Measurements from ENCODE around the gene CCDC73. TPM values are rescaled to one million over a fixed set of nuclear protein-coding genes. Genes with fewer than 3 reads are reported as not detected.
"Not testable (repeated sequence)": the region's sequence is repeated elsewhere in the genome, so short reads cannot be mapped to it uniquely, and the experiment has no call there.

Gene CCDC73
- polyA plus RNA-seq, 1 donor: 0.10 TPM

GRCh38 chr11:32779136-32779535 lies 15.3 kb downstream of the CCDC73 start:
- DNase-seq: no peak
- no peak overlapping the region for H3K27ac ChIP-seq (ENCODE audit: low read length)

GRCh38 chr11:32775908-32776307 lies 18.6 kb downstream of the CCDC73 start:
- Histone ChIP-seq H3K36me3 (ENCODE audit: control insufficient read depth, insufficient read depth, low read length) (no peaks in the 10 kb centered on the region), H3K27me3 (ENCODE audit: control insufficient read depth, insufficient read depth, low read length) (no peaks in the 10 kb centered on the region), H3K27ac (ENCODE audit: low read length) (no peak overlapping the region), H3K4me1 (ENCODE audit: control insufficient read depth, insufficient read depth, low read length) (no peaks in the 10 kb centered on the region), H3K9me3 (ENCODE audit: control insufficient read depth, low read depth, low read length) (no peaks in the 10 kb centered on the region), H3K4me3 (ENCODE audit: low read length) (no peak overlapping the region)
- DNase-seq: no peak
- WGBS (ENCODE audit: insufficient coverage, low lambda C conversion rate): 75% methylated on average over 2 of the region's 2 CpGs

More at GRCh38 chr11:32779136-32779535, 15.3 kb downstream of the CCDC73 start:
- Histone ChIP-seq H3K4me1 (ENCODE audit: control insufficient read depth, insufficient read depth, low read length) (no peaks in the 10 kb centered on the region), H3K4me3 (ENCODE audit: low read length) (no peak overlapping the region), H3K36me3 (ENCODE audit: control insufficient read depth, insufficient read depth, low read length) (no peaks in the 10 kb centered on the region), H3K27me3 (ENCODE audit: control insufficient read depth, insufficient read depth, low read length) (no peaks in the 10 kb centered on the region), H3K9me3 (ENCODE audit: control insufficient read depth, low read depth, low read length) (no peaks in the 10 kb centered on the region)

GRCh38 chr11:32774081-32774480 lies 20.4 kb downstream of the CCDC73 start:
- Histone ChIP-seq H3K36me3 (ENCODE audit: control insufficient read depth, insufficient read depth, low read length) (no peaks in the 10 kb centered on the region), H3K4me3 (ENCODE audit: low read length) (no peak overlapping the region), H3K27ac (ENCODE audit: low read length) (no peak overlapping the region), H3K4me1 (ENCODE audit: control insufficient read depth, insufficient read depth, low read length) (no peaks in the 10 kb centered on the region), H3K9me3 (ENCODE audit: control insufficient read depth, low read depth, low read length) (no peaks in the 10 kb centered on the region), H3K27me3 (ENCODE audit: control insufficient read depth, insufficient read depth, low read length) (no peaks in the 10 kb centered on the region)
- DNase-seq: no peak
- WGBS (ENCODE audit: insufficient coverage, low lambda C conversion rate): 53% methylated on average over 2 of the region's 2 CpGs

DNA sequence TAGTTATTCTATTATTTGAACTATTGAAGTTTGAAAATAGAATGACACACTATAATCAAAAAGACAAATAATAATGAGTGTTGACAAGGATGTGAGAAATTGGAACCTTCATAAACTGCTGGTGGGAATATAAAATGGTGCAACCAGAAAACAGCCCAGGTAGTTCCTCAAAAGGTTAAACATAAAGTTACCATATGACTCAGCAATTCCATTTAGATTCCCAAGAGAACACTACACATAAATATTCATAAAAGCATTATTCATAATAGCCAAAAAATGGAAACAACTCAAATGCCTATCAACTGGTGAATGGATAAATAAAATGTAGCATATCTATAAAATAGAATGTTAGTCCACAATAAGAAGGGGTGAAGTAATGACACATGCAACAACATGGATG lies 21.7 kb downstream of the CCDC73 start:
- no peak overlapping the region for H3K27ac ChIP-seq (ENCODE audit: low read length)
- DNase-seq: no peak
- H3K9me3 ChIP-seq (ENCODE audit: control insufficient read depth, low read depth, low read length): no peaks in the 10 kb centered on the region
- H3K4me3 ChIP-seq (ENCODE audit: low read length): no peak overlapping the region
- no peaks in the 10 kb centered on the region for H3K36me3 ChIP-seq (ENCODE audit: control insufficient read depth, insufficient read depth, low read length)
- H3K27me3 ChIP-seq (ENCODE audit: control insufficient read depth, insufficient read depth, low read length): no peaks in the 10 kb centered on the region
- H3K4me1 ChIP-seq (ENCODE audit: control insufficient read depth, insufficient read depth, low read length): no peaks in the 10 kb centered on the region

DNA sequence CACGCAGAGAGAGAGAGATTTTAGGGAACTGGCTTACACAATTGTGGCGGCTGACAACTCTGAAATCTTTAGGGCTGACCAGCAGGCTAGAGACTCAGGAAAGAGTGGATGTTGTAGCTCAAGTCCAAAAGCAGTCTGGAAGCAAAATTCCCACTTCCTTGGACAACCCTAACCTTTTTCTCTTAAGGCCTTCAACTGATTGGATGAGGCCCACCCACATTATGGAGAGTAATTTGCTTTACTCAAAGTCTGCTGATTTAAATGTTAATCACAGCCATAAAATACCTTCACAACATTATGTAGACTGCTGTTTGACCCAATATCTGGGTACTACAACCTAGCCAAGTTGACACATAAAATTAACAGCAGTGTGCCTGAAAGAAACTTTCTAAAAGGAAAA lies 32.7 kb downstream of the CCDC73 start:
- not testable (repeated sequence) for H3K9me3 ChIP-seq (ENCODE audit: control insufficient read depth, low read depth, low read length); H3K4me1 ChIP-seq (ENCODE audit: control insufficient read depth, insufficient read depth, low read length); H3K36me3 ChIP-seq (ENCODE audit: control insufficient read depth, insufficient read depth, low read length); DNase-seq; H3K27me3 ChIP-seq (ENCODE audit: control insufficient read depth, insufficient read depth, low read length); H3K27ac ChIP-seq (ENCODE audit: low read length); H3K4me3 ChIP-seq (ENCODE audit: low read length)
- WGBS (ENCODE audit: insufficient coverage, low lambda C conversion rate): no CpG with 5 or more reads among the region's 2 CpGs

DNA sequence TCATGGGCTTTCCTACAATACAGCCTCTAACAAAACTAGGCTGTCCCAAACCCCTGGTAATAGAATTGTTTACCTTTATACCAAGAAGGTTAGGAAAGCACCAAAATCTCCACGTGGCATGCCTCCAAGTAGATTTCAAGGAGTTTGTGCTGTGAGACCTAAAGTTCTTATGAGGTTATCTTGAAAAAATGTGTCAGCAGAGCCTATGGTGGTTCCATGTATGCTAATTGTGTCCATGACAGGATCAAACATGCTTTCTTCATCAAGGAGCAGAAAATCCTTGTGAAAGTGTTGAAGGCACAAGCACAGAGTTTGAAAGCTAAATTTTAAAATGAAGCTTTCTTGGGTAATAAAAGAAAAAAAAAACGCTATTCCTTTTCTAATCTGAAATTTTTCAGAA lies 36.2 kb downstream of the CCDC73 start:
- WGBS (ENCODE audit: insufficient coverage, low lambda C conversion rate): 86% methylated on average over 1 of the region's 2 CpGs
- Histone ChIP-seq H3K27ac (ENCODE audit: low read length) (no peak overlapping the region), H3K4me1 (ENCODE audit: control insufficient read depth, insufficient read depth, low read length) (no peaks in the 10 kb centered on the region), H3K4me3 (ENCODE audit: low read length) (no peak overlapping the region), H3K27me3 (ENCODE audit: control insufficient read depth, insufficient read depth, low read length) (no peaks in the 10 kb centered on the region), H3K9me3 (ENCODE audit: control insufficient read depth, low read depth, low read length) (no peaks in the 10 kb centered on the region), H3K36me3 (ENCODE audit: control insufficient read depth, insufficient read depth, low read length) (no peaks in the 10 kb centered on the region)
- no peak for DNase-seq

GRCh38 chr11:32753181-32753580 lies 41.3 kb downstream of the CCDC73 start:
- H3K4me1 ChIP-seq (ENCODE audit: control insufficient read depth, insufficient read depth, low read length); DNase-seq; H3K27me3 ChIP-seq (ENCODE audit: control insufficient read depth, insufficient read depth, low read length); H3K4me3 ChIP-seq (ENCODE audit: low read length); H3K9me3 ChIP-seq (ENCODE audit: control insufficient read depth, low read depth, low read length); H3K36me3 ChIP-seq (ENCODE audit: control insufficient read depth, insufficient read depth, low read length); H3K27ac ChIP-seq (ENCODE audit: low read length): not testable (repeated sequence)
- no CpG with 5 or more reads among the region's 1 CpG for WGBS (ENCODE audit: insufficient coverage, low lambda C conversion rate)

GRCh38 chr11:32752001-32752400 lies 42.5 kb downstream of the CCDC73 start:
- no peak overlapping the region for H3K4me3 ChIP-seq (ENCODE audit: low read length)
- H3K36me3 ChIP-seq (ENCODE audit: control insufficient read depth, insufficient read depth, low read length): no peaks in the 10 kb centered on the region
- no peak for DNase-seq
- H3K9me3 ChIP-seq (ENCODE audit: control insufficient read depth, low read depth, low read length): peaks cover 5% of the 10 kb centered on the region
- H3K4me1 ChIP-seq (ENCODE audit: control insufficient read depth, insufficient read depth, low read length): no peaks in the 10 kb centered on the region
- H3K27ac ChIP-seq (ENCODE audit: low read length): no peak overlapping the region
- 100% methylated on average over 1 of the region's 2 CpGs for WGBS (ENCODE audit: insufficient coverage, low lambda C conversion rate)
- H3K27me3 ChIP-seq (ENCODE audit: control insufficient read depth, insufficient read depth, low read length): no peaks in the 10 kb centered on the region

GRCh38 chr11:32751381-32751780 lies 43.1 kb downstream of the CCDC73 start:
- WGBS (ENCODE audit: insufficient coverage, low lambda C conversion rate): no CpG with 5 or more reads among the region's 6 CpGs
- H3K9me3 ChIP-seq (ENCODE audit: control insufficient read depth, low read depth, low read length): peaks cover 5% of the 10 kb centered on the region
- no peak for DNase-seq
- H3K4me3 ChIP-seq (ENCODE audit: low read length): no peak overlapping the region
- H3K27me3 ChIP-seq (ENCODE audit: control insufficient read depth, insufficient read depth, low read length): no peaks in the 10 kb centered on the region
- no peak overlapping the region for H3K27ac ChIP-seq (ENCODE audit: low read length)
- H3K4me1 ChIP-seq (ENCODE audit: control insufficient read depth, insufficient read depth, low read length): no peaks in the 10 kb centered on the region
- no peaks in the 10 kb centered on the region for H3K36me3 ChIP-seq (ENCODE audit: control insufficient read depth, insufficient read depth, low read length)

GRCh38 chr11:32729976-32730375 lies 64.5 kb downstream of the CCDC73 start:
- DNase-seq: no peak
- Histone ChIP-seq H3K9me3 (ENCODE audit: control insufficient read depth, low read depth, low read length) (peaks cover 2% of the 10 kb centered on the region), H3K4me1 (ENCODE audit: control insufficient read depth, insufficient read depth, low read length) (no peaks in the 10 kb centered on the region), H3K4me3 (ENCODE audit: low read length) (no peak overlapping the region), H3K27me3 (ENCODE audit: control insufficient read depth, insufficient read depth, low read length) (no peaks in the 10 kb centered on the region), H3K36me3 (ENCODE audit: control insufficient read depth, insufficient read depth, low read length) (no peaks in the 10 kb centered on the region), H3K27ac (ENCODE audit: low read length) (no peak overlapping the region)
- 100% methylated on average over 1 of the region's 1 CpG for WGBS (ENCODE audit: insufficient coverage, low lambda C conversion rate)

GRCh38 chr11:32723332-32723731 lies 71.1 kb downstream of the CCDC73 start:
- no peak overlapping the region for H3K4me3 ChIP-seq (ENCODE audit: low read length)
- no peaks in the 10 kb centered on the region for H3K4me1 ChIP-seq (ENCODE audit: control insufficient read depth, insufficient read depth, low read length)
- no peak overlapping the region for H3K27ac ChIP-seq (ENCODE audit: low read length)
- WGBS (ENCODE audit: insufficient coverage, low lambda C conversion rate): no CpG with 5 or more reads among the region's 3 CpGs
- H3K9me3 ChIP-seq (ENCODE audit: control insufficient read depth, low read depth, low read length): no peaks in the 10 kb centered on the region
- no peaks in the 10 kb centered on the region for H3K27me3 ChIP-seq (ENCODE audit: control insufficient read depth, insufficient read depth, low read length)
- DNase-seq: no peak
- H3K36me3 ChIP-seq (ENCODE audit: control insufficient read depth, insufficient read depth, low read length): no peaks in the 10 kb centered on the region

Measured in large intestine (tissue), 3 donors.